Right lung (tissue), 5 donors: ENCODE measurements around the gene GTF3C5. TPM values are rescaled to one million over a fixed set of nuclear protein-coding genes. Genes with fewer than 3 reads are reported as not detected.

Source experiments
- DNase-seq, 2 donors: peaks; one replicate each; pipeline ENCODE4 v3.0.0-alpha.2; 2013
- polyA plus RNA-seq, 5 donors: library from polyadenylated mRNA; unstranded; fragments of 120-200 nt; gene quantifications; one replicate each; pipeline versions ENCODE4 v1.2.1 to v1.2.3, GENCODE V29; 2013; ENCODE audit warnings: inconsistent platforms in 1 of 5, low replicate concordance in 1 of 5; ENCODE audit not compliant: insufficient read length in 5 of 5, insufficient read depth in 1 of 5

Gene GTF3C5
- polyA plus RNA-seq, 5 donors, result 59.8 to 69.5 (median 66.5) TPM

DNA sequence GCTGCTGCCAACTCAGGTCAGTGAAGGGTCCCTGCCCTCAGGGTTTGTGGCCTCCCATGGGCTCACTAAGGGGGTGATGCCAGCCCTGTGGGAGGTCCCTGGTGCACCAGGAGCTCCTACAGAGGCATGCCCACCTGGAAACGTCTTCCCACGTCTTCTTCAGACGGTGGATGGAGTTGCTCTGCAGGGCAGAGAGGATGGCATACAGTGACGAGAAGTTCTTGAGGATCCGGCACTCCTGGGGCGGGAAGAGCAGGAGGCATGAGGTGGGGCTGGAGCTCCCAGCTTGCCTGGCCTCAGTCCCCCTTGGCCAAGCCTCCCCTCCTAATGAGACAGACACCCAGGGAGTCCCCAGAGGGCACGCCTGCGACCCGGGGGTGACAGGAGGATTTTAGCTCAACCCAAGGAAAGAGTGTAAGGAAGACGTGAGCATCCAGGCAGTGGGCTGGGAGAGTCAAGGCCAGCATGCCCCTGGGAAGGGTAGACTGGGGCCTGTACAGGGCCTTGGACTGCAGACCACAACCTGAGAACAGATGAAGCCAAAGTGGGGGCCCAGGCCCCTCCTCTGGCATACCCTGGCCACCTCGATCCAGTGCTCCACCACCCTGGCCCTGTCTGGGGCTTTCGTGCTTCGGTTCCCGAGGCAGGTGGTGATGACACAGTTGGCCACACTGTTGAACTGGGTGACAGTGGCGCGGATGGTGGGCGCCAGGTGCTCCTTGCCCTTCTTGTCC, 75.9 kb downstream of the GTF3C5 start:
- no peak for DNase-seq

DNA sequence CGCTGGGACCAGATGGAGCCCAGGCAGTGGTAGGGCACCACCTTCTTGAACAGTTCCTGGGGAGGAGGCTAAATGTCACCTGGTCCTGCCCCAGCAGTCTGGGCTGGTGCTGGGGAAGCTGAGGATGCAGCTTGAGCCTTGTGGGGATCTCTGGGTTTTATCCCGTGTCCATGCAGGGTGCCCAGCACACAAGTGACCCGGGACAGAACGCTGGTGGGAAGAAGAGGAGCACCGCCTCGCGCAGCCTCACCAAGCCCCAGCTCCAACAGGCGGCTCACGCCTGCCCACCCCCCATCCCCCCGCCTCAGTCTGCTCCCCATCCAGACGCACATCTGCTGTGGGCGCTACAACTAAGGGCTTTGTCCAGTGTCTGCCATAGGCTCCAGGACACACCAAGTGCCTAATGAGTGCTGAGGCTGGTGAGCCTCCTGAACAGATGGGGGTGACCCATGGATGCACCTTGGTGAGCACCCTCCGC, 76.5 kb downstream of the GTF3C5 start:
- DNase-seq, result no peak

Other genes starting within 250 kb of the GTF3C5 start
- 1 to 10 TPM; 1.4 to 4.6 (median 3.5) TPM for gene AK8, start 152.7 kb upstream of the GTF3C5 start, polyA plus RNA-seq
- gene SPACA9, start 152.1 kb upstream of the GTF3C5 start, polyA plus RNA-seq, result 10 to 100 TPM in 4 of 5 donors, 1 to 10 TPM in 1; 6.6 to 13.5 (median 12.2) TPM
- 10 to 100 TPM; 33.4 to 64.4 (median 53.7) TPM for gene TSC1, start 86.4 kb upstream of the GTF3C5 start, polyA plus RNA-seq
- gene GFI1B, start 52.3 kb upstream of the GTF3C5 start, polyA plus RNA-seq, result 1 to 10 TPM in 4 of 5 donors, under 1 TPM in 1; 0.70 to 1.6 (median 1.3) TPM
- gene CEL, start 31.0 kb downstream of the GTF3C5 start, polyA plus RNA-seq, result 1 to 10 TPM; 1.8 to 2.7 (median 1.8) TPM
- 10 to 100 TPM; 39.2 to 53.3 (median 47.0) TPM for gene RALGDS, start 90.2 kb downstream of the GTF3C5 start, polyA plus RNA-seq
- 1 to 10 TPM; 2.9 to 6.0 (median 4.0) TPM for gene GBGT1, start 132.9 kb downstream of the GTF3C5 start, polyA plus RNA-seq
- not detected for gene OBP2B, start 178.3 kb downstream of the GTF3C5 start, polyA plus RNA-seq
- 1 to 10 TPM; 3.9 to 7.2 (median 5.1) TPM for gene ABO, start 244.2 kb downstream of the GTF3C5 start, polyA plus RNA-seq